Esophagus muscularis mucosa (tissue), 3 donors: ENCODE data around the gene STOX2.

Source experiments
- CTCF ChIP-seq, 3 experiments: fragments of 200-600 bp in 2 of 3; fragments of 450-650 bp in 1 of 3; sonication (generic) in 2 of 3; IDR thresholded peaks; one replicate each; pipeline ENCODE4 v1.5.1; 2017 to 2019; ENCODE audit warnings: antibody characterized with exemption in 3 of 3, mild to moderate bottlenecking in 2 of 3, moderate library complexity in 1 of 3
- POLR2A ChIP-seq: fragments of 450-650 bp; IDR thresholded peaks from one replicate; pipeline ENCODE4 v1.6.1; 2017; ENCODE audit warnings: antibody characterized with exemption, moderate library complexity, mild to moderate bottlenecking, low read depth

GRCh38 chr4:183960046-183960420 is 54.9 kb downstream of the STOX2 start:
- TF ChIP-seq CTCF (IDR thresholded peaks at IDR 0.05): no peak
- no peak for TF ChIP-seq POLR2A
